ENCODE results near the gene ZNF445.
"Not testable (repeated sequence)": the region's sequence is repeated elsewhere in the genome, so short reads cannot be mapped to it uniquely, and the experiment has no call there.

The ZNF445 gene

DNA sequence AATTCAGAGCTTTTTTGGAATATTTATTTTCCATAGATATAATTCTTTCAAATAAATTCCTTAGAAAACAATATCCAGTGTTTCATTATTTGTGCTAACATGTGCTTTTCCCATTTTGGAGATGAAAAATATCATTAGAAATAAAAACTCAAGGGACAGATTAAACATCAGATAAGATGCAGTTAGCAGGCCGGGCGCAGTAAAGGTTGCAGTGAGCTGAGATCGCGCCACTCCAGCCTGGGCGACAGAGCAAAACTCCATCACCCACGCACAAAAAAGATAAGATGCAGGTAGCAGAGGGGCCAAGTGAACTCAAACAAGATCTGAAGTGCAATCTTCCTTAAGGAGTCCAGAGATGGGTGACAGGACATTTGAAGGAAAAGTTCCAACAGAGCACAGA is 48.0 kb downstream of the ZNF445 start:
- DNase-seq: no peak

DNA sequence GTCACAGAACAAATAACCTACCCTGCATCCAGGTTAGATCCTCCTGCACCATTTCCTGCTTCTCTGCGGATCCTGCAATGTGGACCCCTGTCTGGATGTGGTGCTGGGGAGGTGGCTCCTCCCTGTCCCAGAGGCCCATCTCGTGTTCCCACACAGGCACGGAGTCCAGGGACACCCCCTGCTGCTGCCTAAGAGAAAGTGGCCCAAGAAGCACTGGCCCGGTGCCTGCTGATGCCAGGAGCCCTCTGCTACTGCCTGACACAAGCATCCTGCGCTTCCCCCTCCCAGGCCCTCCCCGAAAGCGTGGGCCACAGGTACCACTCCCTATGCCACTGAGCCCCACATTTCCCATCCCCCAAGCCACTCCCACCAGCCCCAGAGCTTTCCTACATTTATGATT is 48.6 kb downstream of the ZNF445 start:
- DNase-seq: no peak

DNA sequence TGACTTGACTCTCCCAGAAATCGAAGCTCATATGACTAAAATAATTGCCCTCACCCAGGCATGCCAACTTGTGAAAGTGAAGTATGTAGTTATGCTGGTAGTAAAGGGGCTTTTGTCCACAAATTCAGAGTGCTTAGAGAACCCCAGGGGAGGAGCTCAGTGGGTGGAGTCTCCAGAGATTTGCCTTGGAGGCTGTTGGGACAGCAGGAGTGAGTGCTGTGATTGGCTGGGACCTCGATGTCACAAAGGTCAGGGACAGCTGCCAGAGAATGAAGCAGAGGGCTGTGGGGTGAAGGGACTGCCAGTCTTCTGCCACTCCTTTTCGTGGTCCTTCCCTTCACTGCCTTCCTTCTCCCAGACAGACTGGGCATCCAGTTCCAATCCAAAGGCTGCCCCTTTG is 49.8 kb downstream of the ZNF445 start:
- no peak for DNase-seq

- no peak for DNase-seq
Observed at GRCh38 chr3:44424758-44425157, 52.7 kb downstream of the ZNF445 start.

- DNase-seq: no peak
Observed at GRCh38 chr3:44421280-44421679, 56.2 kb downstream of the ZNF445 start.

DNA sequence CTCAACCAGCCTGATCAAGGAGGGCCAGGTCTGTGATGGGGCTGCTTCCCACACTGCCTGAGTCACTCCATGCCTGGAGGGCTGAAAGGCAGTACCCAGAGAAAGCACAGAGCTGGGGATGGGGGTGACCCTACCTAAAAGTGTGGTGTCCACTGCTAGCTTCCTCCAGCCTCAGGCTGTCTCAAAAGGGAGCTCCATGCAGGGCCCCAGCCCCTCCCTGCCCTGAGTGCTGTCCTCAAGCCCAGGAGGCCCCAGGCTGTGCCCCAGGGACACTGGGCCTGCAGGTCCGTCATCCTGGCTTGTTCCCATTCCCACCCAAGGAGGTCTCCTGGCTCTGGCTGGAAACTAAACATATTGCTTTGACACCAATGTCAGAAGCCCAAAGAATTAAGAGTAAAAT is 56.8 kb downstream of the ZNF445 start:
- DNase-seq: no peak

- DNase-seq: no peak
Observed at GRCh38 chr3:44419923-44420650, 57.4 kb downstream of the ZNF445 start.

GRCh38 chr3:44419116-44419922 is 58.2 kb downstream of the ZNF445 start:
- DNase-seq: no peak

- DNase-seq: no peak
Observed at GRCh38 chr3:44418549-44418948, 58.9 kb downstream of the ZNF445 start.

DNA sequence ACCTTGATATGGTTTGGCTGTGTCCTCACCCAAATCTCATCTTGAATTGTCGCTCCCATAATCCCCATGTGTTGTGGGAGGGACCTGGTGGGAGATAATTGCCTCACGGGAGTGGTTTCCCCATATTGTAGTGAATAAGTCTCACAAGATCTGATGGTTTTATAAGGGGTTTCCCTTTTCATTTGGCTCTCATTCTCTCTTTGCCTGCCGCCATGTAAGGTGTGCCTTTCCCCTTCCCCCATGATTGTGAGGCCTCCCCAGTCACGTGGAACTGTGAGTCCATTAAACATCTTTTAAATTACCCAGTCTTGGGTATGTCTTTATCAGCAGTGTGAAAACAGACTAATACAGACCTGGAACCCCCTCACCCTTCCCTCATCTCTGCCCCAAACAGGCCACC is 59.4 kb downstream of the ZNF445 start:
- DNase-seq: not testable (repeated sequence)

DNA sequence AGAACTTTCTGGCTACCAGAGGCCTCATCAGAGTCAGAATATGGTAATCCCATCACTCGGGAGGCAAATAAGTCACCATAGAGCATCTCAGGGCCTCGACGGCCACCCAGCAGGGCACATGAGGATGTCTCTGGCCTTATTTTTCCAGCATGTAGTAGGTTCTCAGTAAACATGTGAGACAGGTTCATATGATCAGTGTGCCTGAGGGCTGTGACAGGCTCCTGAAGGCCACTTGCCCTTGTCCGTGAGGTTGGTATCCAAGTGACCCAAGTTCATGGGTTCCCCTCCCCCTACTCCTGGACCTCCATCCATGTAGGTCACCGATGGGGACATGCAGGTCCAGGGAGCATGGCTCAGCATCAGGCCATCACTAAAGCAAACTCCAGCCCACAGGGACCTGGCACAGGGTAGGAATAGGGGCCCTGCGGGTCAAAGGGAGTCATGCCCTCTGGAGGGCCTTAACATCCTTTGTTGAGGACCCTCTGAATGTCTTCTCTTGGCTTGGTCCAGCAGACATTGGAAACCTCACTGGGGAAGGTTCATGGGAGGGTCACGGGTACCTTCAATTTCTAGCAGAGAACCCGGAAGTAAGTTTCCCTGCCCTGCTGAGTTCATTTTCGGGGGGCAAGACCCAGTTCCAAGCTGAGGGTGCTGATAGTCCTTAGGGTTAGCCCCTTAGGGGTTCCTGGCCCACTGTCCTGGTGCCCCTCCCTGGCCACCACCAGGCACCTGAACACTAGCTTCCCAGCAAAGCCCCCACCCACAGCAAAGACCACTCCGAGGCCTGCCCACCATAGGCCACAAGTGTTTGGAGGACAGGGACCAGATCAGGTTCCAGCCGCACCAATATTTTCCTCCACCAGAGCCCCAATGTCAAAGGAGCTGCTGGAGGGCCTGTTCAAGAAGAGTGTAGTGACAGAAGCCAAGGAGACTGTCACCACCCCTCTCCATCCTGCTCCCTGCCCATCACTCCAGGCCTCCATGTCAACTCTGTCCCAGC is 61.1 kb downstream of the ZNF445 start:
- DNase-seq: no peak

DNA sequence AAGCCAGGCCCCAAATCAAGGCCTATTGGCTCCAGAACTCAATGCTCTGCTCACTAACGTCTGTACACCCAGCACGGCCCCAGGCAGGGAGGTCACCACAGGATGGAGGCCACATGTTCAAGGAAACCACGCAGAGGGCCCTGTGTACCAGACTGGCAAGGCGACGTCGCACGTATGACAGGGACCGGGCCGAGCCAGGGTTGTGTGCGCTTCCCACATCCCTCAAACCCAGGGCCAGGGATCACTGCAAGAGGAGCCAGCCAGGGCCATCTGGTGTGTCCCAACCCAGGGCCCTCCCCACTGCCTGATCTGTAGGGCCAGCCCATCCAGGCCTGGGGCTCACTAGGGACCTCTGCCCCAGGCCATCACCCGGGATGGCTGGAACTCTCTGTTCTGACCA is 62.0 kb downstream of the ZNF445 start:
- DNase-seq: no peak

DNA sequence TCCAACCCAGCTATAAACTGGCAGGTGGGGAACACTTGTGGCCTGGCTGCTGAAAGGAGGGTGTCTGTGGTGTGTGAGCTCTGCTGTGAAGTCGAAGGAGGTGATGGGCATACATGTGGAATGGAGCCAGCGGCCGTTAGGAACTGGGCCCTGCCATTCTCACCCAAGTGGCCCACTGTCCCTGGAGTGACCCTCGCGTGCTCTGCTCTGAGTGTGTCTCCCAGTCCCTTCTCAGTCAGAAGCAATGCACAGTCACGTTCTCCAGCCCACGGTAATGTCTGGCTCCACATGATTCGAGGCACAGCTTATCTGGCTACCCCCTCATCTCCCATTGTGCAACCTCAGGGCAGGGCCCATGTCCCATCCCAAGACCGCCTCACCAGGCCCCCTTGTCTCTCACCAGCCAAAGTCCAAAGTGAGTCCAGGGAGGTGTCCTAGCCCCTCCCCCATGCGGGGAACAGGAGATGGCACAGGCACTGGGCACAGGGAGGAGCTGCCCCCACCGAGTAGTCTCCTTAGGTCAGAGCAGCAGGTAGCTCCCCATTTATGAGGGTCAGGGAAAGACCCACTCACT is 62.9 kb downstream of the ZNF445 start:
- no peak for DNase-seq

GRCh38 chr3:44412365-44412764 is 65.1 kb downstream of the ZNF445 start:
- DNase-seq: no peak

DNA sequence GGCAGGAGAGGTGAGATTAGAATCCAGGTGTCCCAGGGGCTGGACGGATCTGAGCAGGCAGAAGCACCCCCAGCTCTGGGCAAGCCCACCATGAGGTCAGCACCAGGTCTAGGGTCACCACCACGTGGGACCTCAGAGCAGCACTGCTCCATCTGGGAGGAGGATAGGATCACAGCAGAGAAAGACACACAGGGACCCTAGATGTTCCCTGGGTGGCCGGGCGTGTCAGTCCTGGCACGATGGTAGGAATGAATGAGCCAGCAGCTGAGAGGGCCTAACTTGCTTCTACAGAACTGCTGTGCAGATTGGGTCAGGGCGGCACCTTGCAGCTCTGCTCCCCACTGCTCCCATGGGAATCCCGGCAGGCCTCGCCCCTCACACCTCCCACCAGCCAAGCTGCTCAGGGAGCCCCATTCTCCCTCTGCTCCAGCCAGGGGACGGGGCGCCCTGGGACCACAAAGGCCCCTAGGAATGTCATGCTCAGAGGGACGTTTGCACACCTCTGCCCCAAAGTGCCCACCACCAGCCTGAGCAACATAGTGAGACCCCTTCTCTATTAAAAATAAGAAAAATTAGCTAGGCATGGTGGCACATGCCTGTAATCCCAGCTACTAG is 66.3 kb downstream of the ZNF445 start:
- no peak for DNase-seq

- no peak for DNase-seq
Observed at GRCh38 chr3:44409640-44410410, 67.6 kb downstream of the ZNF445 start.

DNA sequence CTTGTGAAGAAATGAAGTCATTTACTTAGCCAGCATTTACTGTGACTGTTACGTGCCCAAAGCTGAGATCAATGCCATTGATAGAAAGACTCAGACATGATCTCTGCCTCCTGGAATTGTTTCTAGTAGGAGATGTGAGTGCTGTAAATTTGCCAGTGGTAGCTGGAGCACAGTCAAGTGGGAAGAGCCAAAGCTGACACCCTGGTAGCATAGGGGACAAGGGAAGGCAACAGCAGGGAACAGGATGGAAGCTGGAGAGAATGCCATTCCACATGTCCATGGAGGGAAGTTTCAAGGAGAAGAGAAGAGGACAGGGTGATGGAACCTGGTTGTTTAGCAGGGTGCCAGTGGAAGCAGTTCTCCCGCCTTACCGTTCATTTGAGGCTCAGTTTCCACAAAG is 74.9 kb downstream of the ZNF445 start:
- no peak for DNase-seq

GRCh38 chr3:44400771-44401170 is 76.7 kb downstream of the ZNF445 start:
- no peak for DNase-seq

GRCh38 chr3:44398853-44399252 is 78.6 kb downstream of the ZNF445 start:
- no peak for DNase-seq

DNA sequence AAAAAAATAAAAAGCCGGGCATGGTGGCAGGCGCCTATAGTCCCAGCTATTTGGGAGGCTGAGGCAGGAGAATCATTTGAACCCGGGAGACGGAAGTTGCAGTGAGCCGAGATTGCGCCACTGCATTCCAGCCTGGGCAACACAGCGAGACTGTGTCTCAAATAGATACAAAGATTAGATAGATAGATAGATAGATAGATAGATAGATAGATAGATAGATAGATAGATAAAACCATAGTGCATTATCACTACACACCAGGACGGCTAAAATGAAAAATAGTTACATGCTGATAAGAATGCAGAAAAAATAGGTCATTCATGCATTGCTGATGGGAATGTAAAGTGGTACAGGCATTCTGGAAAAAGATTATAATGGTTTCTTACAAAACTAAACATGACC is 79.2 kb downstream of the ZNF445 start:
- DNase-seq: not testable (repeated sequence)

All from activated CD4-positive, alpha-beta T cell treated with anti-CD3 and anti-CD28 coated beads for 48 hours (primary cell).